ENCODE measurements around the gene TMEM140. TPM values are rescaled to one million over a fixed set of nuclear protein-coding genes. Genes with fewer than 3 reads are reported as not detected.
"Not testable (repeated sequence)": the region's sequence is repeated elsewhere in the genome, so short reads cannot be mapped to it uniquely, and the experiment has no call there.

TMEM140 gene
- total RNA-seq, 3 donors from 2014 or later: 23.1 to 55.7 (median 52.8) TPM

DNA sequence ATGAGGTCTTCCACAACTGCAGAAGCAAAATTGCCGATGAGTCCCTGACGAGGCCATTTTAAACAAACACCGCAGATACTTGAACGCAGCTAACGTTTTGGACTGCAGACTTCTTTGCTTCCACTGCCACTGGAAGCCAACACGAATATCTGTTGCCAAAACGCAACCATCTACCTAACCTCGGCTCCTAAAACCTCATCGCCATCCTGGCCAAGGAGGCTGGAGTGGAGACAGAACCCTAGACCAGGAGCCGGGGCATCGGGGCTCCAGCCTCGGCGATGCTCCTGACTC lies 63.0 kb downstream of the TMEM140 start:
- TF ChIP-seq, protein P1, sequence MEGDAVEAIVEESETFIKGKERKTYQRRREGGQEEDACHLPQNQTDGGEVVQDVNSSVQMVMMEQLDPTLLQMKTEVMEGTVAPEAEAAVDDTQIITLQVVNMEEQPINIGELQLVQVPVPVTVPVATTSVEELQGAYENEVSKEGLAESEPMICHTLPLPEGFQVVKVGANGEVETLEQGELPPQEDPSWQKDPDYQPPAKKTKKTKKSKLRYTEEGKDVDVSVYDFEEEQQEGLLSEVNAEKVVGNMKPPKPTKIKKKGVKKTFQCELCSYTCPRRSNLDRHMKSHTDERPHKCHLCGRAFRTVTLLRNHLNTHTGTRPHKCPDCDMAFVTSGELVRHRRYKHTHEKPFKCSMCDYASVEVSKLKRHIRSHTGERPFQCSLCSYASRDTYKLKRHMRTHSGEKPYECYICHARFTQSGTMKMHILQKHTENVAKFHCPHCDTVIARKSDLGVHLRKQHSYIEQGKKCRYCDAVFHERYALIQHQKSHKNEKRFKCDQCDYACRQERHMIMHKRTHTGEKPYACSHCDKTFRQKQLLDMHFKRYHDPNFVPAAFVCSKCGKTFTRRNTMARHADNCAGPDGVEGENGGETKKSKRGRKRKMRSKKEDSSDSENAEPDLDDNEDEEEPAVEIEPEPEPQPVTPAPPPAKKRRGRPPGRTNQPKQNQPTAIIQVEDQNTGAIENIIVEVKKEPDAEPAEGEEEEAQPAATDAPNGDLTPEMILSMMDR (IDR thresholded peaks at IDR 0.05): no peak
- TF ChIP-seq POLR2AphosphoS5 (IDR thresholded peaks at IDR 0.05) (no peak), POLR2A (IDR thresholded peaks at IDR 0.05) (no peak)
- no peak for DNase-seq (ENCODE audit: low spot score in 2 of 2)
- H3K4me3 ChIP-seq: peak overlapping the region; percentile 74 to 85 (median 76)
- H3K27me3 ChIP-seq: no peaks in the 10 kb centered on the region
- peak overlapping the region; percentile 94 for H3K27ac ChIP-seq
- no peaks in the 10 kb centered on the region for H3K36me3 ChIP-seq
- no peaks in the 10 kb centered on the region for H3K4me1 ChIP-seq
- H3K9me3 ChIP-seq: no peaks in the 10 kb centered on the region
- intact Hi-C loops (cut with DNase I; ENCODE audit: low total_unique reads): no loop called here

DNA sequence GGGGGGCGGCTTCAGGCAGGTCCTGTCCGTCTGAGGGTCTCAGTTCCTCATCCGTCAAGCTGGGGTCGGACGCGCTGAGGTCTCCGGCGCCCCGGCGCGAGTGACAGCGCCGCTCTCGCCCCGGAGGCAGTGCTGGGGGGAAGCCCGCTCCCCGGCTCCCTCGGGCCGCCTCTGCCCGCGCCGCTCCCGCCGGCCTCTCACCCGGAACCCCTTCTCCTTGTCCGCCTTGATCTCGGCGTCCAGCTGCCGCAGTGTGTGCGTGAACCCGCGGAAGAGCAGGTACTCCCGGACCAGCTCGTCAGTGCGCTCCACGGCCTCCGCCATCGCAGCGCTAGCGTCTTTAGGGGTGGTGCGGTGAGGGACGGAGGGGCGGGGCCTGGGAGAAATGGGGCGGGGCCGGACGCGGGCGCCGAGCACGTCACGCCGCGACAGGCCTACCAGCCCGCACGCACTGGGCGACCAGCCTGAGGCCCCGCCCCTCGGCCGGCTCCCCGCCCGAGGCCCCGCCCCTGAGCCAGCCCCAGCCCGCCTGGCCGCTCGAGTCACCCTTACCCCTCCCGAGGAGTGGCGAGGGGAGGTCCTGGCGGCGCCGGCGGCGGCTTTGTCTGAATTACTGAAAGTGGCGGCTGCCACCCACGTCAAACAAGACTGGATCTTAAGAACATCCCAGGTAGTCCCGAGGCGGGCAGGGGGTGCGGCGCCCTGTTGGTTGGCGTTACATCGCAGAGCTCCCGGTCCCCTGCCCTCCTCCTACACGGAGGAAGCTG lies 63.5 kb downstream of the TMEM140 start, which contains the start of gene WDR91:
Gene WDR91 (minus strand): TSS at position 348 of the 767 bp plus-strand sequence. CDS start 24 bp downstream, at position 324.
- intact Hi-C loops (cut with DNase I; ENCODE audit: low total_unique reads): no loop called here
- H3K27ac ChIP-seq: peak within 1 kb of the TSS; percentile 94
- no peaks in the 10 kb centered on the region for H3K27me3 ChIP-seq
- peak; percentile 96 for DNase-seq (ENCODE audit: low spot score in 2 of 2)
- H3K9me3 ChIP-seq: no peaks in the 10 kb centered on the region
- no peaks in the 10 kb centered on the region for H3K4me1 ChIP-seq
- no peaks in the 10 kb centered on the region for H3K36me3 ChIP-seq
- peak; percentile 66 for TF ChIP-seq POLR2A (IDR thresholded peaks at IDR 0.05)
- TF ChIP-seq POLR2AphosphoS5 (IDR thresholded peaks at IDR 0.05): peak; percentile 62 to 91 (median 65)
- TF ChIP-seq, protein P1 (IDR thresholded peaks at IDR 0.05): no peak
- H3K4me3 ChIP-seq: peak within 1 kb of the TSS; percentile 74 to 85 (median 76)

DNA sequence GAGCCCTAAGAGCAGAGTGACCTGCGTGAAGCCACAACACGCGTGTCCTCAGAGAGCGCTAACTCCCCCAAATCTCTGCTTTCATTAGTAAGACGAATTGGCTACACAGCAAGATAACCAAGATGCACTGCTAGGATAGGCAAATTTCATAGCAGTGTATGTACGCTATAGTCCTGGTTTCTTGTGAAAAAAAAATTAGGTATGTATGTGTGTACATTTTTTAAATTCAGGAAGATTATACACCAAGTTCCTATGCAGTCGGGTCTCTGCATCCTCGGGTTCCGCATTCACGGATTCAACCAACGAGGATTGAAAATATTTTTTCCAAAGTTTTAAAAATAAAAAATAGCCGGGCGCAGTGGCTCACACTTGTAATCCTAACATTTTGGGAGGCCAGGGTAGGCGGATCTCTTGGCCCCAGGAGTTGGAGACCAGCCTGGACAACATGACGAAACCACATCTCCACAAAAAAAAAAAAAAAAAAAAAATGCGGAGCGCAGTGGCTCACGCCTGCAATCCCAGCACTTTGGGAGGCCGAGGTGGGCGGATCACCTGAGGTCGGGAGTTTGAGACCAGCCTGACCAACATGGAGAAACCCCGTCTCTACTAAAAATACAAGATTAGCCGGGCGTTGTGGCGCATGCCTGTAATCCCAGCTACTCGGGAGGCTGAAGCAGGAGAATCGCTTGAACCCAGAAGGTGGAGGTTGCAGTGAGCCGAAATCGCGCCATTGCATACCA lies 64.2 kb downstream of the TMEM140 start:
- H3K36me3 ChIP-seq; H3K4me1 ChIP-seq; intact Hi-C loops (cut with DNase I; ENCODE audit: low total_unique reads); H3K27me3 ChIP-seq; H3K9me3 ChIP-seq: not testable (repeated sequence)
- peak overlapping the region; percentile 74 to 85 (median 76) for H3K4me3 ChIP-seq
- DNase-seq (ENCODE audit: low spot score in 2 of 2): peak in 1 of 2 donors; percentile 67
- H3K27ac ChIP-seq: peak overlapping the region; percentile 94

DNA sequence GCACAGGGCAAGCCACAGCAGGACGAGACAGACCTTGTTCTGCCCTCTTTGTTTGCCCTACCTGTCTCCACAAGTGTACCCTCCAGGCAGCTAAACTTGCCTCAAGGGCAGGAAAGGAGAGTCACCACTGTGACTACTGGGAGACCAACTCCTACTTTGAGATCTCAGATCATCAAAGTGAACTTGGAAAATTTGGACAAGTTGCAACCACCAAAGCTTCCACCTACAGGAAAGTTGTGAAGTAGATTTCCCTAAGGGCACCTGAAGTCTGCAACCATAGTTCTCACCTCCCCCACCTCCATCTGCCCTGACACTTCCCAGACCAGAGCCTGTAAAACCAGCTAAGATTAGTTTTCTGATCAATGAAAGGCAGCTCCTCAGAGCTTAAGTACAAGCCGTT lies 66.0 kb downstream of the TMEM140 start:
- intact Hi-C loops (cut with DNase I; ENCODE audit: low total_unique reads): no loop called here
- H3K9me3 ChIP-seq: no peaks in the 10 kb centered on the region
- DNase-seq (ENCODE audit: low spot score in 2 of 2): no peak
- H3K4me3 ChIP-seq: no peak overlapping the region
- no peaks in the 10 kb centered on the region for H3K27me3 ChIP-seq
- no peak overlapping the region for H3K27ac ChIP-seq
- no peaks in the 10 kb centered on the region for H3K36me3 ChIP-seq
- TF ChIP-seq POLR2A (IDR thresholded peaks at IDR 0.05) (no peak), POLR2AphosphoS5 (IDR thresholded peaks at IDR 0.05) (no peak)
- TF ChIP-seq, protein P1 (IDR thresholded peaks at IDR 0.05): no peak
- no peaks in the 10 kb centered on the region for H3K4me1 ChIP-seq

DNA sequence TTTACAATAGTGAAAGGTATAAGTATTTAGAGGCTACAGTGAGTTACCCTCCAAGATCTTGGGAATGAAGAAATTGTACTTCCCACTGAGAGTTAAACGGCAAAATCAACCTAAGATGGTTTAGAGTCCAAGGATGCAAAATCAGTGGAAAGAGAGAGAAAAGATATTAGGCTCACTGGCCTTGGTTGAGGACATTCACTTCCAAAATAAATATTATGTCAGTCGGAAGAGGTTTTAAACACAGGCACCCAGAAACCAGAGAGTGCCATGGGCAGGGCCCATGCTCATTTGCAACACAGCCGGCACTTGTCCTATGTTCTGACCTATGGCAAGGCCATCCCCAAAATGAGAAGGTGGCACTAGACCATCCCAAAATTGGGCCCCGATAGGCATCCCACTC lies 67.3 kb downstream of the TMEM140 start:
- intact Hi-C loops (cut with DNase I; ENCODE audit: low total_unique reads): no loop called here
- no peak for TF ChIP-seq POLR2AphosphoS5 (IDR thresholded peaks at IDR 0.05)
- TF ChIP-seq POLR2A (IDR thresholded peaks at IDR 0.05): no peak
- TF ChIP-seq, protein P1 (IDR thresholded peaks at IDR 0.05): no peak

More for the DNA sequence above, 67.3 kb downstream of the TMEM140 start:
- Histone ChIP-seq H3K9me3 (no peaks in the 10 kb centered on the region), H3K4me1 (no peaks in the 10 kb centered on the region), H3K27me3 (no peaks in the 10 kb centered on the region), H3K27ac (no peak overlapping the region), H3K4me3 (no peak overlapping the region), H3K36me3 (no peaks in the 10 kb centered on the region)
- DNase-seq (ENCODE audit: low spot score in 2 of 2): no peak
